ENCODE results near the gene TTC7B. TPM values are rescaled to one million over a fixed set of nuclear protein-coding genes. Genes with fewer than 3 reads are reported as not detected.

The TTC7B gene
- total RNA-seq, 1 experiment from 2014 or later = 40.9 TPM

DNA sequence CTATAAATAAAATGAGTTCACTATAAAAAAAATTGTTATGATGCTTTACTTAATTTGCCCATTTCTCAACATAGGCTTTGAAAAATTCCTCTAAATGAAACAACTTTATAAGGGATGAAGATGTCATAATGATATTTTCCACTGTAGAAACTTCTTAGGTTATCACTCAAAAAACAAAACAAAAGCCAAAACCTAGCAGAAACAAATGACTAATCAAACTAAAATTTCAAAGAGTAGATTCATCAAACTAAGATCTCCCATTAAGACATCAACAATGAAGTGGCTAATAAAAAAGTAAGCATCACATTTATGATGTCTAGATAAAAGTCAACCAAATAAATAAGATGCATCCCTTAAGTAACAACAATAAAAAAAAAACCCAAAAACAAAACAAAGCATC is 36.9 kb upstream of the TTC7B start:
- no TSS peak for BruUV-seq (replicated peaks)
- no peaks in the 10 kb centered on the region for H3K36me3 ChIP-seq (ENCODE audit: control insufficient read depth, insufficient read depth, low read length)
- no peak overlapping the region for H3K4me3 ChIP-seq (ENCODE audit: low read depth in 2 of 2, low read length in 2 of 2)
- no peak for DNase-seq (ENCODE audit: low read depth, low spot score)
- TF ChIP-seq, protein P1, sequence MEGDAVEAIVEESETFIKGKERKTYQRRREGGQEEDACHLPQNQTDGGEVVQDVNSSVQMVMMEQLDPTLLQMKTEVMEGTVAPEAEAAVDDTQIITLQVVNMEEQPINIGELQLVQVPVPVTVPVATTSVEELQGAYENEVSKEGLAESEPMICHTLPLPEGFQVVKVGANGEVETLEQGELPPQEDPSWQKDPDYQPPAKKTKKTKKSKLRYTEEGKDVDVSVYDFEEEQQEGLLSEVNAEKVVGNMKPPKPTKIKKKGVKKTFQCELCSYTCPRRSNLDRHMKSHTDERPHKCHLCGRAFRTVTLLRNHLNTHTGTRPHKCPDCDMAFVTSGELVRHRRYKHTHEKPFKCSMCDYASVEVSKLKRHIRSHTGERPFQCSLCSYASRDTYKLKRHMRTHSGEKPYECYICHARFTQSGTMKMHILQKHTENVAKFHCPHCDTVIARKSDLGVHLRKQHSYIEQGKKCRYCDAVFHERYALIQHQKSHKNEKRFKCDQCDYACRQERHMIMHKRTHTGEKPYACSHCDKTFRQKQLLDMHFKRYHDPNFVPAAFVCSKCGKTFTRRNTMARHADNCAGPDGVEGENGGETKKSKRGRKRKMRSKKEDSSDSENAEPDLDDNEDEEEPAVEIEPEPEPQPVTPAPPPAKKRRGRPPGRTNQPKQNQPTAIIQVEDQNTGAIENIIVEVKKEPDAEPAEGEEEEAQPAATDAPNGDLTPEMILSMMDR (IDR thresholded peaks at IDR 0.05) = no peak
- TF ChIP-seq POLR2AphosphoS5 (IDR thresholded peaks at IDR 0.05; ENCODE audit: low read depth, low read length) (no peak), TCF7L2 (IDR thresholded peaks at IDR 0.05; ENCODE audit: low read depth, low read length) (no peak), SIN3A (IDR thresholded peaks at IDR 0.05; ENCODE audit: borderline replicate concordance, insufficient read depth, low read depth, low read length) (no peak)
- TF ChIP-seq, protein P2, sequence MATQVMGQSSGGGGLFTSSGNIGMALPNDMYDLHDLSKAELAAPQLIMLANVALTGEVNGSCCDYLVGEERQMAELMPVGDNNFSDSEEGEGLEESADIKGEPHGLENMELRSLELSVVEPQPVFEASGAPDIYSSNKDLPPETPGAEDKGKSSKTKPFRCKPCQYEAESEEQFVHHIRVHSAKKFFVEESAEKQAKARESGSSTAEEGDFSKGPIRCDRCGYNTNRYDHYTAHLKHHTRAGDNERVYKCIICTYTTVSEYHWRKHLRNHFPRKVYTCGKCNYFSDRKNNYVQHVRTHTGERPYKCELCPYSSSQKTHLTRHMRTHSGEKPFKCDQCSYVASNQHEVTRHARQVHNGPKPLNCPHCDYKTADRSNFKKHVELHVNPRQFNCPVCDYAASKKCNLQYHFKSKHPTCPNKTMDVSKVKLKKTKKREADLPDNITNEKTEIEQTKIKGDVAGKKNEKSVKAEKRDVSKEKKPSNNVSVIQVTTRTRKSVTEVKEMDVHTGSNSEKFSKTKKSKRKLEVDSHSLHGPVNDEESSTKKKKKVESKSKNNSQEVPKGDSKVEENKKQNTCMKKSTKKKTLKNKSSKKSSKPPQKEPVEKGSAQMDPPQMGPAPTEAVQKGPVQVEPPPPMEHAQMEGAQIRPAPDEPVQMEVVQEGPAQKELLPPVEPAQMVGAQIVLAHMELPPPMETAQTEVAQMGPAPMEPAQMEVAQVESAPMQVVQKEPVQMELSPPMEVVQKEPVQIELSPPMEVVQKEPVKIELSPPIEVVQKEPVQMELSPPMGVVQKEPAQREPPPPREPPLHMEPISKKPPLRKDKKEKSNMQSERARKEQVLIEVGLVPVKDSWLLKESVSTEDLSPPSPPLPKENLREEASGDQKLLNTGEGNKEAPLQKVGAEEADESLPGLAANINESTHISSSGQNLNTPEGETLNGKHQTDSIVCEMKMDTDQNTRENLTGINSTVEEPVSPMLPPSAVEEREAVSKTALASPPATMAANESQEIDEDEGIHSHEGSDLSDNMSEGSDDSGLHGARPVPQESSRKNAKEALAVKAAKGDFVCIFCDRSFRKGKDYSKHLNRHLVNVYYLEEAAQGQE (IDR thresholded peaks at IDR 0.05; ENCODE audit: insufficient read depth in 1 of 2, low read depth in 2 of 2, low read length in 1 of 2) = no peak
- no peaks in the 10 kb centered on the region for H3K27me3 ChIP-seq (ENCODE audit: control insufficient read depth, insufficient read depth, low read length)
- intact Hi-C loops (cut with micrococcal nuclease; ENCODE audit: unreplicated experiment) = no loop called here
- no peak overlapping the region for H3K27ac ChIP-seq (ENCODE audit: low read length)
- ATAC-seq = no peak
- ChIA-PET POLR2A (no interaction called here), CTCF (no interaction called here)
- in situ Hi-C loops (cut with HindIII; ENCODE audit: low pct_unique_long_range_greater_than_20kb, low sequenced_read_pairs) = no loop called here
- no peaks in the 10 kb centered on the region for H3K4me1 ChIP-seq (ENCODE audit: control insufficient read depth, insufficient read depth, low read length)
- H3K9me3 ChIP-seq (ENCODE audit: control insufficient read depth, insufficient read depth, low read depth, low read length) = no peaks in the 10 kb centered on the region

DNA sequence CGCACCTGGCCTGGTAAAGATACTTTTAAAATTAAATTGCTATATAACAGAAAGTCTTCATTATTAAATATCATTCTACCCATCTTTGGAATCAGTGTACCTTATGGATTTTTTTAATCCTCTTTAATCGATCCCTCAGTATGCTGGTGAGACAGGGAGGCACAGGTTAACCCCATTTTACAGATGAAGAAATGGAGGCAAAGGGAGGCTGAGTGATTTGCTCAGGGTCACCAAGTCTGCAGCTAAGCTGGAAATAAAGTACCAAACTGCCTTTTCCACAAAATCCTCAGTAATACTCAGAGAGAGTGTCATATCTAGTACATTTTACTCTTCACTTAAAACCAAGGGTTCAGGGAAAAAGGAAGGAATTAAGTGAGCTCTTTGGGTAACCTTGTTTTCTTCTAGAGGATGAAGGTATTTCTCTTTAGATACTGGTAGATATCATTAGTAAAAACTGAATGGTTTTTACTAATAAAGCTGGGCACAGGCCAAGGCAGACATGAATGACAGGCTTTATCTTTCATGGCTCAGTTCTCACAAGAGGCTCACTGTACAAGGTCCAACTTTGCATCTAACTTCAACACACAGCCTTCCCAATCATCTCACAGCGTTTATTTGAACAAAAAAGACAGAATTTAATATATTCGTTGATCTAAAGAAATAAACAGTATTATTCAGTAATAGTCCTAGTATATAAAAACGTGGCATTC is 35.3 kb upstream of the TTC7B start:
- CTCF ChIA-PET = no interaction called here
- no peak for TF ChIP-seq SIN3A (IDR thresholded peaks at IDR 0.05; ENCODE audit: borderline replicate concordance, insufficient read depth, low read depth, low read length)
- TF ChIP-seq, protein P2 (IDR thresholded peaks at IDR 0.05; ENCODE audit: insufficient read depth in 1 of 2, low read depth in 2 of 2, low read length in 1 of 2) = no peak
- TF ChIP-seq TCF7L2 (IDR thresholded peaks at IDR 0.05; ENCODE audit: low read depth, low read length) = no peak
- TF ChIP-seq, protein P1 (IDR thresholded peaks at IDR 0.05) = no peak
- no peak for TF ChIP-seq POLR2AphosphoS5 (IDR thresholded peaks at IDR 0.05; ENCODE audit: low read depth, low read length)
- DNase-seq (ENCODE audit: low read depth, low spot score) (no peak), ATAC-seq (no peak)
- Histone ChIP-seq H3K36me3 (ENCODE audit: control insufficient read depth, insufficient read depth, low read length) (no peaks in the 10 kb centered on the region), H3K27ac (ENCODE audit: low read length) (peak overlapping the region; percentile 54), H3K4me1 (ENCODE audit: control insufficient read depth, insufficient read depth, low read length) (no peaks in the 10 kb centered on the region), H3K9me3 (ENCODE audit: control insufficient read depth, insufficient read depth, low read depth, low read length) (no peaks in the 10 kb centered on the region), H3K4me3 (ENCODE audit: low read depth in 2 of 2, low read length in 2 of 2) (no peak overlapping the region), H3K27me3 (ENCODE audit: control insufficient read depth, insufficient read depth, low read length) (no peaks in the 10 kb centered on the region)
- POLR2A ChIA-PET = interaction anchor here (0.6 kb wide), 1 partner anchor 33 kb away, joined by 4 read pairs; no protein-coding TSS in a partner anchor
- in situ Hi-C loops (cut with HindIII; ENCODE audit: low pct_unique_long_range_greater_than_20kb, low sequenced_read_pairs) = no loop called here
- no TSS peak for BruUV-seq (replicated peaks)
- intact Hi-C loops (cut with micrococcal nuclease; ENCODE audit: unreplicated experiment) = no loop called here
